SK-N-SH (cell line): ENCODE measurements around the gene LNP1. TPM values are rescaled to one million over a fixed set of nuclear protein-coding genes. Genes with fewer than 3 reads are reported as not detected.

ENCODE experiments used
- CTCF ChIA-PET: fragments of 300-600, 350-600 bp; formaldehyde crosslinking; extraction: SDS; loops from one replicate; lab custom pipeline; 2021; lab: Yijun Ruan, JAX
- POLR2A ChIA-PET: fragments of 350-600 bp; sonication (Branson Sonifier 250); formaldehyde crosslinking; extraction: SDS; loops from one replicate; lab custom pipeline; 2020; ENCODE audit warnings: antibody characterized with exemption, inconsistent platforms; lab: Yijun Ruan, JAX
- DNase-seq: peaks from one replicate; pipeline ENCODE4 v3.0.0; 2012
- H2AFZ ChIP-seq: fragments of 200-600 bp; sonication (generic); 2 replicates; pipeline ENCODE4 v1.8.1; 2016; ENCODE audit warnings: antibody characterized with exemption, mild to moderate bottlenecking, low read depth
- H3F3A ChIP-seq: fragments of 200-600 bp; sonication (generic); replicated peaks from 2 replicates; pipeline ENCODE3; 2016; ENCODE audit warnings: antibody characterized with exemption, mild to moderate bottlenecking; ENCODE audit not compliant: insufficient read depth
- H3K27ac ChIP-seq, 2 experiments: fragments of 200-500 bp in 1 of 2; fragments of 200-600 bp in 1 of 2; sonication (Bioruptor generic) in 1 of 2; sonication (generic), shearing (Covaris generic) in 1 of 2; 2 replicates each; pipeline versions ENCODE4 v1.5.1 to v1.6.1; 2014 to 2016; ENCODE audit warnings: low read depth in 2 of 2, inconsistent platforms in 1 of 2, low read length in 1 of 2, mild to moderate bottlenecking in 1 of 2, mixed read lengths in 1 of 2
- H3K27me3 ChIP-seq: fragments of 200-600 bp; sonication (generic), shearing (Covaris generic); 2 replicates; pipeline ENCODE4 v1.6.1; 2016; ENCODE audit warnings: mixed run types; ENCODE audit not compliant: insufficient read depth
- H3K36me3 ChIP-seq, 2 experiments: fragments of 200-500 bp in 1 of 2; fragments of 200-600 bp in 1 of 2; sonication (Bioruptor generic) in 1 of 2; sonication (generic) in 1 of 2; replicated peaks in 1 of 2; 2 replicates each; pipeline versions ENCODE3 to v1.5.1; 2014 to 2016; ENCODE audit warnings: low read length in 1 of 2, mild to moderate bottlenecking in 1 of 2; ENCODE audit not compliant: insufficient read depth in 2 of 2, control insufficient read depth in 1 of 2
- H3K4me1 ChIP-seq, 2 experiments: fragments of 200-500 bp in 1 of 2; fragments of 200-600 bp in 1 of 2; sonication (Bioruptor generic) in 1 of 2; sonication (generic), shearing (Covaris generic) in 1 of 2; 2 replicates each; pipeline versions ENCODE4 v1.5.1 to v1.6.1; 2014 to 2016; ENCODE audit warnings: low read depth in 1 of 2, low read length in 1 of 2, mixed run types in 1 of 2; ENCODE audit not compliant: insufficient read depth in 2 of 2, control insufficient read depth in 1 of 2
- H3K4me2 ChIP-seq: fragments of 200-600 bp; sonication (generic), shearing (Covaris generic); 2 replicates; pipeline ENCODE4 v1.6.1; 2017; ENCODE audit warnings: mixed run types
- H3K4me3 ChIP-seq, 2 experiments: fragments of 200-500 bp in 1 of 2; fragments of 200-600 bp in 1 of 2; sonication (Bioruptor generic) in 1 of 2; sonication (generic), shearing (Covaris generic) in 1 of 2; 2 replicates each; pipeline versions ENCODE4 v1.5.1 to v1.8.1; 2014 to 2016; ENCODE audit warnings: low read depth in 2 of 2, inconsistent platforms in 1 of 2, low read length in 1 of 2, mild to moderate bottlenecking in 1 of 2, mixed read lengths in 1 of 2, moderate library complexity in 1 of 2
- H3K79me2 ChIP-seq: fragments of 200-600 bp; sonication (generic); 2 replicates; pipeline ENCODE4 v1.8.1; 2017; ENCODE audit warnings: mild to moderate bottlenecking; ENCODE audit not compliant: insufficient read depth
- H3K9ac ChIP-seq: fragments of 200-600 bp; sonication (generic); 2 replicates; pipeline ENCODE4 v1.6.1; 2017; ENCODE audit warnings: mixed run types
- H3K9me2 ChIP-seq: fragments of 200-600 bp; sonication (generic); 2 replicates; pipeline ENCODE4 v1.6.1; 2017; ENCODE audit warnings: mixed run types
- H3K9me3 ChIP-seq: fragments of 200-600 bp; sonication (generic); 2 replicates; pipeline ENCODE4 v1.6.1; 2017; ENCODE audit warnings: mixed run types, mild to moderate bottlenecking, moderate library complexity
- H4K20me1 ChIP-seq: fragments of 200-600 bp; sonication (generic); 2 replicates; pipeline ENCODE4 v1.6.1; 2017; ENCODE audit warnings: mild to moderate bottlenecking, mixed run types; ENCODE audit not compliant: insufficient read depth
- CHD2 ChIP-seq: fragments of 150-350 bp; IDR thresholded peaks from 2 replicates; pipeline ENCODE4 v1.6.1; 2018; ENCODE audit warnings: low read length; ENCODE audit not compliant: partially characterized antibody
- FOXJ3 ChIP-seq: sonication (generic); formaldehyde crosslinking; IDR thresholded peaks from 2 replicates; pipeline ENCODE4 v1.5.1; 2020; ENCODE audit warnings: mild to moderate bottlenecking, missing genetic modification reagents
- GABPA ChIP-seq: IDR thresholded peaks from 2 replicates; pipeline ENCODE4 v1.4.0; 2012; ENCODE audit warnings: low read depth, mild to moderate bottlenecking
- GATA2 ChIP-seq: sonication (generic); formaldehyde crosslinking; IDR thresholded peaks from 2 replicates; pipeline ENCODE4 v1.5.0; 2020; ENCODE audit warnings: mild to moderate bottlenecking, missing genetic modification reagents
- JUND ChIP-seq: IDR thresholded peaks from 2 replicates; pipeline ENCODE4 v1.4.0; 2012
- MEF2A ChIP-seq: IDR thresholded peaks from 2 replicates; pipeline ENCODE4 v1.4.0; 2012; ENCODE audit warnings: low read depth, borderline replicate concordance
- MXI1 ChIP-seq: IDR thresholded peaks from 2 replicates; pipeline ENCODE4 v1.6.1; 2012; ENCODE audit warnings: mild to moderate bottlenecking, low read depth, low read length, improper control_type of control experiment
- POLR2AphosphoS5 ChIP-seq: IDR thresholded peaks from 2 replicates; pipeline ENCODE4 v1.6.1; 2012; ENCODE audit warnings: low read depth, low read length
- RAD21 ChIP-seq: IDR thresholded peaks from 2 replicates; pipeline ENCODE4 v1.6.1; 2012; ENCODE audit warnings: mild to moderate bottlenecking, low read length
- SIN3A ChIP-seq: IDR thresholded peaks from 2 replicates; pipeline ENCODE4 v1.6.1; 2012; ENCODE audit warnings: low read depth, mild to moderate bottlenecking, low read length, moderate library complexity, borderline replicate concordance
- SMC3 ChIP-seq: IDR thresholded peaks from 2 replicates; pipeline ENCODE4 v1.6.1; 2012; ENCODE audit warnings: low read depth, low read length, improper control_type of control experiment
- TCF12 ChIP-seq: IDR thresholded peaks from 2 replicates; pipeline ENCODE4 v1.4.0; 2012
- TEAD4 ChIP-seq: IDR thresholded peaks from 2 replicates; pipeline ENCODE4 v1.4.0; 2012; ENCODE audit warnings: mild to moderate bottlenecking, borderline replicate concordance; ENCODE audit not compliant: insufficient read depth
- WGBS: methylation state at CpG from one replicate; pipeline ENCODE4 v1.1.6; 2017; ENCODE audit warnings: low lambda C conversion rate; 5-methylcytosine and 5-hydroxymethylcytosine counted together
- polyA plus RNA-seq, 3 experiments: library from polyadenylated mRNA; depleted of rRNA; stranded (reverse); fragments of >200 nt; gene quantifications; 2 replicates each; pipeline ENCODE4 v1.2.3, GENCODE V29; 2012
- TF ChIP-seq, protein P1 (sequence below): IDR thresholded peaks from 2 replicates; pipeline ENCODE4 v1.6.1; 2012; ENCODE audit warnings: mild to moderate bottlenecking, low read depth, low read length, moderate library complexity
- TF ChIP-seq, protein P2 (sequence below): IDR thresholded peaks from 2 replicates; pipeline ENCODE4; 2012
- TF ChIP-seq, protein P3 (sequence below): fragments of 150-350 bp; IDR thresholded peaks from 2 replicates; pipeline ENCODE4 v1.6.1; 2016; ENCODE audit warnings: mild to moderate bottlenecking, low read depth, low read length
- TF ChIP-seq, protein P4 (sequence below): IDR thresholded peaks from 2 replicates; pipeline ENCODE4 v1.4.0; 2012; ENCODE audit warnings: low read depth, borderline replicate concordance
- TF ChIP-seq, protein P5 (sequence below): fragments of 200-600 bp; sonication (generic); IDR thresholded peaks from 2 replicates; pipeline ENCODE4 v1.6.1; 2017; ENCODE audit warnings: antibody characterized with exemption, mild to moderate bottlenecking, moderate library complexity
- TF ChIP-seq, protein P6 (sequence below): IDR thresholded peaks from 2 replicates; pipeline ENCODE4 v1.4.0; 2012; ENCODE audit warnings: low read depth
- TF ChIP-seq, protein P7 (sequence below): fragments of 150-350 bp; IDR thresholded peaks from 2 replicates; pipeline ENCODE4 v1.6.1; 2017; ENCODE audit warnings: antibody characterized with exemption, low read length, low read depth, borderline replicate concordance

Gene LNP1
- polyA plus RNA-seq, 1 of the 3 experiments (the other 2 are of a cell fraction), result 2.3 TPM

DNA sequence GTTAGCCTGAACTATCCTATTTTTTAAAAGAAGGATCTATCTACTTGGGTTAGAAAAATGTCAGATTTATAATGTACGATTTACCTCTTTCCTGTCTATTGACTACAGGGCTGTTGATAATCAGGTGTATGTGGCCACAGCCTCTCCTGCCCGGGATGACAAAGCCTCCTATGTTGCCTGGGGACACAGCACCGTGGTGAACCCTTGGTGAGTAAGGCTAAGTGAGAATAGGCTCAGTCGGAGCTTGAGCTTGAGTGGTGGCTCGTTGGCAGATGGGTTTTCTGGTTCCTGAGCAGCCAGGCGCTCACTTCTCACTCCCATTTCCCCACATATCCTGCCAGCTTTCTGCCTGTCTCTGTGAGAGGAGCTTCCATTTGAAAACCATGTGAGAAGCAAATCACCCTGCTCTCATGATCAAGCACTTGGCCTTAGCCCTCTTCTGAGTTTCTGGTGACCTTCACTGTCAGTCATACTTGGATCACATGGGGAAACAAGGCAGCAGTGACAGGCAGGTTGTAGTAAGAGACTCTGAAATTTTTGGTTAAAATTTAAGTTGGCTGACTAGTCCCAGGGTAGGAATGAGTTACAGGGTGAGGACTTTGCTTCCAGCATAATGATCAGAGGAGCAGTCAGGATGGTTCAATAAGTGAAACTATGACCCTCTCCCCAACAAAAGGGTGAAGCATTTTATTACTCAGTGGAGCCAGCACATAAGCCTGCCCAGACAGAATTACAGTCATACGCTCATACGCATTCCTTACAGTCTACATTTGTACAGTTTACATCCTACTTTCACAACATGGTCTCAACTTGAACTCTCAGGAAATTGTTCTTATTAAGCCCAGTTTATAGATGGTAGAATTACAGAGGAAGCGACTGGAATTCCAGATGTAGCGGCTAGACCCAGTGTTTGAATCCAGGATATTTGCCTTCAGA, 48.8 kb upstream of the LNP1 start:
- no peak overlapping the region for H3K9ac ChIP-seq
- H3K27ac ChIP-seq, result no peak overlapping the region
- DNase-seq, result no peak
- no peaks in the 10 kb centered on the region; a peak in 1 of 4 replicates for H3K4me1 ChIP-seq
- WGBS, result 94% methylated on average over 10 of the region's 10 CpGs
- H2AFZ ChIP-seq, result no peak overlapping the region
- TF ChIP-seq JUND (no peak), MXI1 (no peak), TCF12 (no peak), TEAD4 (no peak), POLR2AphosphoS5 (no peak), MEF2A (no peak), CHD2 (no peak), RAD21 (no peak), SIN3A (no peak), GABPA (no peak), FOXJ3 (no peak), SMC3 (no peak), GATA2 (no peak)
- TF ChIP-seq, protein P1, sequence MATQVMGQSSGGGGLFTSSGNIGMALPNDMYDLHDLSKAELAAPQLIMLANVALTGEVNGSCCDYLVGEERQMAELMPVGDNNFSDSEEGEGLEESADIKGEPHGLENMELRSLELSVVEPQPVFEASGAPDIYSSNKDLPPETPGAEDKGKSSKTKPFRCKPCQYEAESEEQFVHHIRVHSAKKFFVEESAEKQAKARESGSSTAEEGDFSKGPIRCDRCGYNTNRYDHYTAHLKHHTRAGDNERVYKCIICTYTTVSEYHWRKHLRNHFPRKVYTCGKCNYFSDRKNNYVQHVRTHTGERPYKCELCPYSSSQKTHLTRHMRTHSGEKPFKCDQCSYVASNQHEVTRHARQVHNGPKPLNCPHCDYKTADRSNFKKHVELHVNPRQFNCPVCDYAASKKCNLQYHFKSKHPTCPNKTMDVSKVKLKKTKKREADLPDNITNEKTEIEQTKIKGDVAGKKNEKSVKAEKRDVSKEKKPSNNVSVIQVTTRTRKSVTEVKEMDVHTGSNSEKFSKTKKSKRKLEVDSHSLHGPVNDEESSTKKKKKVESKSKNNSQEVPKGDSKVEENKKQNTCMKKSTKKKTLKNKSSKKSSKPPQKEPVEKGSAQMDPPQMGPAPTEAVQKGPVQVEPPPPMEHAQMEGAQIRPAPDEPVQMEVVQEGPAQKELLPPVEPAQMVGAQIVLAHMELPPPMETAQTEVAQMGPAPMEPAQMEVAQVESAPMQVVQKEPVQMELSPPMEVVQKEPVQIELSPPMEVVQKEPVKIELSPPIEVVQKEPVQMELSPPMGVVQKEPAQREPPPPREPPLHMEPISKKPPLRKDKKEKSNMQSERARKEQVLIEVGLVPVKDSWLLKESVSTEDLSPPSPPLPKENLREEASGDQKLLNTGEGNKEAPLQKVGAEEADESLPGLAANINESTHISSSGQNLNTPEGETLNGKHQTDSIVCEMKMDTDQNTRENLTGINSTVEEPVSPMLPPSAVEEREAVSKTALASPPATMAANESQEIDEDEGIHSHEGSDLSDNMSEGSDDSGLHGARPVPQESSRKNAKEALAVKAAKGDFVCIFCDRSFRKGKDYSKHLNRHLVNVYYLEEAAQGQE, result no peak
- TF ChIP-seq, protein P2, sequence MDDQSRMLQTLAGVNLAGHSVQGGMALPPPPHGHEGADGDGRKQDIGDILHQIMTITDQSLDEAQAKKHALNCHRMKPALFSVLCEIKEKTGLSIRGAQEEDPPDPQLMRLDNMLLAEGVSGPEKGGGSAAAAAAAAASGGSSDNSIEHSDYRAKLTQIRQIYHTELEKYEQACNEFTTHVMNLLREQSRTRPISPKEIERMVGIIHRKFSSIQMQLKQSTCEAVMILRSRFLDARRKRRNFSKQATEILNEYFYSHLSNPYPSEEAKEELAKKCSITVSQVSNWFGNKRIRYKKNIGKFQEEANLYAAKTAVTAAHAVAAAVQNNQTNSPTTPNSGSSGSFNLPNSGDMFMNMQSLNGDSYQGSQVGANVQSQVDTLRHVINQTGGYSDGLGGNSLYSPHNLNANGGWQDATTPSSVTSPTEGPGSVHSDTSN, result no peak
- TF ChIP-seq, protein P3, sequence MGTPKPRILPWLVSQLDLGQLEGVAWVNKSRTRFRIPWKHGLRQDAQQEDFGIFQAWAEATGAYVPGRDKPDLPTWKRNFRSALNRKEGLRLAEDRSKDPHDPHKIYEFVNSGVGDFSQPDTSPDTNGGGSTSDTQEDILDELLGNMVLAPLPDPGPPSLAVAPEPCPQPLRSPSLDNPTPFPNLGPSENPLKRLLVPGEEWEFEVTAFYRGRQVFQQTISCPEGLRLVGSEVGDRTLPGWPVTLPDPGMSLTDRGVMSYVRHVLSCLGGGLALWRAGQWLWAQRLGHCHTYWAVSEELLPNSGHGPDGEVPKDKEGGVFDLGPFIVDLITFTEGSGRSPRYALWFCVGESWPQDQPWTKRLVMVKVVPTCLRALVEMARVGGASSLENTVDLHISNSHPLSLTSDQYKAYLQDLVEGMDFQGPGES, result no peak
- TF ChIP-seq, protein P4, sequence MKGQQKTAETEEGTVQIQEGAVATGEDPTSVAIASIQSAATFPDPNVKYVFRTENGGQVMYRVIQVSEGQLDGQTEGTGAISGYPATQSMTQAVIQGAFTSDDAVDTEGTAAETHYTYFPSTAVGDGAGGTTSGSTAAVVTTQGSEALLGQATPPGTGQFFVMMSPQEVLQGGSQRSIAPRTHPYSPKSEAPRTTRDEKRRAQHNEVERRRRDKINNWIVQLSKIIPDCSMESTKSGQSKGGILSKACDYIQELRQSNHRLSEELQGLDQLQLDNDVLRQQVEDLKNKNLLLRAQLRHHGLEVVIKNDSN, result no peak
- TF ChIP-seq, protein P5, sequence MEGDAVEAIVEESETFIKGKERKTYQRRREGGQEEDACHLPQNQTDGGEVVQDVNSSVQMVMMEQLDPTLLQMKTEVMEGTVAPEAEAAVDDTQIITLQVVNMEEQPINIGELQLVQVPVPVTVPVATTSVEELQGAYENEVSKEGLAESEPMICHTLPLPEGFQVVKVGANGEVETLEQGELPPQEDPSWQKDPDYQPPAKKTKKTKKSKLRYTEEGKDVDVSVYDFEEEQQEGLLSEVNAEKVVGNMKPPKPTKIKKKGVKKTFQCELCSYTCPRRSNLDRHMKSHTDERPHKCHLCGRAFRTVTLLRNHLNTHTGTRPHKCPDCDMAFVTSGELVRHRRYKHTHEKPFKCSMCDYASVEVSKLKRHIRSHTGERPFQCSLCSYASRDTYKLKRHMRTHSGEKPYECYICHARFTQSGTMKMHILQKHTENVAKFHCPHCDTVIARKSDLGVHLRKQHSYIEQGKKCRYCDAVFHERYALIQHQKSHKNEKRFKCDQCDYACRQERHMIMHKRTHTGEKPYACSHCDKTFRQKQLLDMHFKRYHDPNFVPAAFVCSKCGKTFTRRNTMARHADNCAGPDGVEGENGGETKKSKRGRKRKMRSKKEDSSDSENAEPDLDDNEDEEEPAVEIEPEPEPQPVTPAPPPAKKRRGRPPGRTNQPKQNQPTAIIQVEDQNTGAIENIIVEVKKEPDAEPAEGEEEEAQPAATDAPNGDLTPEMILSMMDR, result no peak
- TF ChIP-seq, protein P6, sequence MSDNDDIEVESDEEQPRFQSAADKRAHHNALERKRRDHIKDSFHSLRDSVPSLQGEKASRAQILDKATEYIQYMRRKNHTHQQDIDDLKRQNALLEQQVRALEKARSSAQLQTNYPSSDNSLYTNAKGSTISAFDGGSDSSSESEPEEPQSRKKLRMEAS, result no peak
- TF ChIP-seq, protein P7, sequence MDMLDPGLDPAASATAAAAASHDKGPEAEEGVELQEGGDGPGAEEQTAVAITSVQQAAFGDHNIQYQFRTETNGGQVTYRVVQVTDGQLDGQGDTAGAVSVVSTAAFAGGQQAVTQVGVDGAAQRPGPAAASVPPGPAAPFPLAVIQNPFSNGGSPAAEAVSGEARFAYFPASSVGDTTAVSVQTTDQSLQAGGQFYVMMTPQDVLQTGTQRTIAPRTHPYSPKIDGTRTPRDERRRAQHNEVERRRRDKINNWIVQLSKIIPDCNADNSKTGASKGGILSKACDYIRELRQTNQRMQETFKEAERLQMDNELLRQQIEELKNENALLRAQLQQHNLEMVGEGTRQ, result no peak
- no peaks in the 10 kb centered on the region for H3K27me3 ChIP-seq
- H3K36me3 ChIP-seq, result peaks cover 49 to 65% of the 10 kb centered on the region in 2 experiments
- ChIA-PET CTCF (no interaction called here), POLR2A (no interaction called here)
- H4K20me1 ChIP-seq, result no peaks in the 10 kb centered on the region
- no peaks in the 10 kb centered on the region for H3K79me2 ChIP-seq
- no peaks in the 10 kb centered on the region for H3F3A ChIP-seq
- H3K4me2 ChIP-seq, result no peak overlapping the region
- no peaks in the 10 kb centered on the region for H3K9me3 ChIP-seq
- H3K4me3 ChIP-seq, result no peak overlapping the region
- no peaks in the 10 kb centered on the region for H3K9me2 ChIP-seq
